Activated T-cell treated with anti-CD3 and anti-CD28 coated beads for 1 hour (primary cell): ENCODE results near the gene FBXL5.
"Not testable (repeated sequence)": the region's sequence is repeated elsewhere in the genome, so short reads cannot be mapped to it uniquely, and the experiment has no call there.

Experiments
- DNase-seq: peaks from one replicate; pipeline ENCODE4 v3.0.0-alpha.2; 2020; ENCODE audit warnings: low read depth

FBXL5 gene

GRCh38 chr4:15651676-15652075 is 3.5 kb downstream of the FBXL5 start:
- DNase-seq, result no peak

GRCh38 chr4:15649914-15650545 is 5.1 kb downstream of the FBXL5 start:
- peak; percentile 33 for DNase-seq

- no peak for DNase-seq
Observed at GRCh38 chr4:15648600-15648999, 6.6 kb downstream of the FBXL5 start.

- DNase-seq, result no peak
Observed at GRCh38 chr4:15638418-15638817, 16.7 kb downstream of the FBXL5 start.

GRCh38 chr4:15636818-15637217 is 18.3 kb downstream of the FBXL5 start:
- DNase-seq, result no peak

- DNase-seq, result not testable (repeated sequence)
Observed at GRCh38 chr4:15617407-15617806, 37.8 kb downstream of the FBXL5 start.

- DNase-seq, result not testable (repeated sequence)
Observed at GRCh38 chr4:15614891-15615290, 40.3 kb downstream of the FBXL5 start.

GRCh38 chr4:15612136-15612535 is 43.0 kb downstream of the FBXL5 start:
- no peak for DNase-seq

- no peak for DNase-seq
Observed at GRCh38 chr4:15610855-15611254, 44.3 kb downstream of the FBXL5 start.

- DNase-seq, result no peak
Observed at GRCh38 chr4:15605537-15605936, 49.6 kb downstream of the FBXL5 start.

- DNase-seq, result no peak
Observed at GRCh38 chr4:15601862-15602261, 53.3 kb downstream of the FBXL5 start.

- no peak for DNase-seq
Observed at GRCh38 chr4:15600176-15600575, 55.0 kb downstream of the FBXL5 start.

GRCh38 chr4:15598644-15599043 is 56.5 kb downstream of the FBXL5 start:
- DNase-seq, result no peak

- no peak for DNase-seq
Observed at GRCh38 chr4:15592799-15593198, 62.4 kb downstream of the FBXL5 start.

- no peak for DNase-seq
Observed at GRCh38 chr4:15587649-15588048, 67.5 kb downstream of the FBXL5 start.

- no peak for DNase-seq
Observed at GRCh38 chr4:15586066-15586465, 69.1 kb downstream of the FBXL5 start.

- DNase-seq, result no peak
Observed at GRCh38 chr4:15585331-15585730, 69.8 kb downstream of the FBXL5 start.

- no peak for DNase-seq
Observed at GRCh38 chr4:15584785-15585184, 70.4 kb downstream of the FBXL5 start.

GRCh38 chr4:15577508-15577907 is 77.6 kb downstream of the FBXL5 start:
- DNase-seq, result no peak

- no peak for DNase-seq
Observed at GRCh38 chr4:15575966-15576365, 79.2 kb downstream of the FBXL5 start.

GRCh38 chr4:15569746-15570145 is 85.4 kb downstream of the FBXL5 start:
- no peak for DNase-seq

GRCh38 chr4:15568821-15569220 is 86.3 kb downstream of the FBXL5 start:
- DNase-seq, result no peak

GRCh38 chr4:15563871-15564270 is 91.3 kb downstream of the FBXL5 start:
- DNase-seq, result no peak

GRCh38 chr4:15562623-15563022 is 92.5 kb downstream of the FBXL5 start:
- no peak for DNase-seq

GRCh38 chr4:15562114-15562513 is 93.0 kb downstream of the FBXL5 start:
- DNase-seq, result no peak
